ENCODE measurements around the gene DNAI2.
A peak's percentile ranks its signal among the peaks of the same experiment; 100 is the strongest.

DNAI2 gene

GRCh38 chr17:74339537-74340195 is 65.6 kb downstream of the DNAI2 start:
- DNase-seq (ENCODE audit: low spot score): no peak

DNA sequence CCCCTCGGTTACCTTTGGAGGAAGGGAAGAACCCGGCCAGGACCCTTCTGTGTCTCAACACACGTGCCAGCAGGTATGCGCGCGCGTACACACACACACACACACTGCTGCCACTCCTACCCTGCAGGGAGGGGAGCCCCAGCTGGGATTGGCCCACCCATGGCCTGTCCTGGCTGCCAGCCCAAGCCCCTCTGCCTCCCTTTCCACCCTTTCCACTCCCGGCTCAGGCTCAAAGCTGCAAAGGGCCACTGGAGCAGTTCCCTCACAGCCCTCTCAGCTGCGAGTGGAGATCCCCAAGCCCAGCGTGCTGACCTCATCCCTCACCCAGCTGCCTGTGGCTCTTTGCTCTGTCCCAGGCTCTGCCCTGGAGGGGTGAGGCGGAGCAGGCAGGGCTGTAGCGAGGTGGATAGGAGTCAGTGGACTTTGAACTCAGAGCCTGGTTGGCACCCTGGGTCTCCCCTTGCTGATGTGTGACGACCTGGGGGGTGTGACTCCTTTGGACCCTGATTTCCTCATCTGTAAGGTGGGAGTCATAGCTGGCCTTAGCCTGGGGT is 66.5 kb downstream of the DNAI2 start:
- DNase-seq (ENCODE audit: low spot score): no peak

- DNase-seq (ENCODE audit: low spot score): no peak
Measured at GRCh38 chr17:74342224-74342623, 68.2 kb downstream of the DNAI2 start.

- DNase-seq (ENCODE audit: low spot score): no peak
Measured at GRCh38 chr17:74343121-74343520, 69.1 kb downstream of the DNAI2 start.

DNA sequence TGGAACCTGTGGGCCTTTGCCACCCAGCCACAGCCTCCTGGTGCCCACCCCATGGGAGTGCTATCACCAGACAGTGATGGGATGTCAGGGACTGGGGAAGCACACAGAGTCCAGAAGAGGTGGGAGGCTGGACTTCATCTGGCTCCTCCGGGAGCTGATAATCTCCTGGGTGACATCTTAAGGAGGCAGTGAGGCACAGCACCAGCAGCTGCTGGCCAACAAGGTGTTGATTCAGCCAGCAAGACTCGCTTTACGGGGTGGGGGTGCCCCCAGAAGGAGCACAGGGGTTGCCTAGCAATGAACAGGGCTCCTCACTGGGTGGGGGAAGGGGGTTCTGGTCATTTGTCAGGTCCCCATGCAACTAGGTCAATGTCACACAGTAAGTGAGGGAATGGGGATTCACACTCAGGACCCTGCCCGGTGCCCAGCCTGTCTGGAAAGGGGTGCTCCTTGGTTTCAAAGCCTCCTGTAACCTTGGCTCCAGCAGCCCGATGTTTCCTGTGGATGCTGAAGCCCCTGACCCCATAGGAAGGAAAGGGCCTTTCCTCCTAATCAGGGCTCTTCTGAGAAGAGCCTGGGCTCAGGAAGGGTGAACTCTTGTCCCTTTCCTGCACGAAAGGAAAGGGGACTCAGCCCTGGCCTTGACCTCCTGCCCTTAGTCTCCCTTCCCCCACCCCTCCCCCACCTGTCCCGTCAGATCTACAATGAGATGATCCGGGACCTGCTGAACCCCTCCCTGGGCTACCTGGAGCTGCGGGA is 69.7 kb downstream of the DNAI2 start:
- no peak for DNase-seq (ENCODE audit: low spot score)

DNA sequence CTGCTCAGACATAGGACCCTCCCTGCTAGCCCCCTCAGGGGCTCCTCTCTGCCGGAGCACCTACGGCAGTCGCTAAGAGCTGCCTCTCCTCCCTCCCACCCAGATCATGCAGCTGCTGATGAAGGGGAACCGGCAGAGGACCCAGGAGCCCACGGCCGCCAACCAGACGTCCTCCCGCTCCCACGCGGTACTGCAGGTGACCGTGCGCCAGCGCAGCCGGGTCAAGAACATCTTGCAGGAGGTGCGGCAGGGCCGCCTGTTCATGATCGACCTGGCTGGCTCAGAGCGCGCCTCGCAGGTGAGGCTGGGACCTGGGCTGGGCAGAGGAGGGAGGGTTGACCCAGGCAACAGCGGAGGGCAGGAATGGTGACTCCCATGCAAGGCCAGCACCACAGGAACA is 70.6 kb downstream of the DNAI2 start:
- no peak for DNase-seq (ENCODE audit: low spot score)

GRCh38 chr17:74345433-74346241 is 71.6 kb downstream of the DNAI2 start:
- DNase-seq (ENCODE audit: low spot score): no peak

- no peak for DNase-seq (ENCODE audit: low spot score)
Measured at GRCh38 chr17:74347646-74348045, 73.6 kb downstream of the DNAI2 start.

DNA sequence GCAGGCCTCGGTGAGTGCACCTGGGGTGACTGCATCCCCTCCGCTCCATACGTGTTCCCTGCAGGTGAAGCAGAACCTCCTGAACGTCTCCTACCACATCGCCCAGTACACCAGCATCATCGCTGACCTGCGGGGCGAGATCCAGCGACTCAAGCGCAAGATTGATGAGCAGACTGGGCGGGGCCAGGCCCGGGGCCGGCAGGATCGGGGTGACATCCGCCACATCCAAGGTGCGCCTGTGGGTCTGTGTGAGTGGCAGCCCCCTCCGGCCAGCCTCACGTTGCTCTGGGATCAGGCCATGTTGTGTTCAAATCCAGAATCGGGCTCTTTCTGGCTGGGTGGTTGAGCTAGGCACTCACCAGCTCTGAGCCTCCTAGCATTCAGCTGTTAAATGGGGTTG is 75.1 kb downstream of the DNAI2 start:
- no peak for DNase-seq (ENCODE audit: low spot score)

DNA sequence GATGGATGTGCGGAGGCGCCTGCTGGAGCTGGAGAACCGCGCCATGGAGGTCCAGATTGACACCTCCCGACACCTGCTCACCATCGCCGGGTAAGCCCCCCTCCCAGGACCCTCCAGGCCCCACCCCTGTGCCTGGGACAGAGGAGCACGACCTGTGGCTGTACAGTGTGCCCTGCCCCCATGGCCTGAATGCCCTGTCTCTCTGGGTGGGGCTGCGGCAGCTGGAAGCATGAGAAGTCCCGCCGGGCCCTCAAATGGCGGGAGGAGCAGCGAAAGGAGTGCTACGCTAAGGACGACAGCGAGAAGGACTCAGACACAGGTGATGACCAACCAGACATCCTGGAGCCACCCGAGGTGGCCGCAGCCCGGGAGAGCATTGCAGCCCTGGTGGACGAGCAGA is 76.5 kb downstream of the DNAI2 start:
- DNase-seq (ENCODE audit: low spot score): no peak

DNA sequence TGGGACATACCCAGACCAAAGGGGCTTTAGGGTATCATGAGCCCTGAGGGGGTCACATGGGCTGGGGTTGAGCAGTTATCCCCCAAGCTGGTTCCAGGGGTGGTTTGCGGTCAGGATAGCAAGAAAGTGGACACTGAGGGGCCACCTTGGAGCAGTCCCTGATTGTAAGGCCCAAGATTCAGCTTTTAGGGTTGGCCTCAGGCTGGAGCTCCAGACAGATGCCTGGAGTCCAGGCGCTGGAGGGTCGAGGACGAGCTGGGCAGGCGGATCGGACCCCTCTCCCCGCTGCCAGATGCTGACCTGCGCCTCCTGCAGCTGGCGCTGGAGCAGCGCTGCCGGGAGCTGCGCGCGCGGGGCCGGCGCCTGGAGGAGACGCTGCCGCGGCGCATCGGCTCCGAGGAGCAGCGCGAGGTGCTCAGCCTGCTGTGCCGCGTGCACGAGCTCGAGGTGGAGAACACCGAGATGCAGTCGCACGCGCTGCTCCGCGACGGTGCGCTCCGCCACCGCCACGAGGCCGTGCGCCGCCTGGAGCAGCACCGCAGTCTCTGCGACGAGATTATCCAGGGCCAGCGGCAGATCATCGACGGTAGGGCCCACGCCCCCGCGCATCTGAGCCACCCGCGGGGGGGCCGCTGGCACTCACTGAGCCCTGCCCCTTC is 77.6 kb downstream of the DNAI2 start:
- no peak for DNase-seq (ENCODE audit: low spot score)

GRCh38 chr17:74353446-74354060 is 79.5 kb downstream of the DNAI2 start:
- DNase-seq (ENCODE audit: low spot score): no peak

DNA sequence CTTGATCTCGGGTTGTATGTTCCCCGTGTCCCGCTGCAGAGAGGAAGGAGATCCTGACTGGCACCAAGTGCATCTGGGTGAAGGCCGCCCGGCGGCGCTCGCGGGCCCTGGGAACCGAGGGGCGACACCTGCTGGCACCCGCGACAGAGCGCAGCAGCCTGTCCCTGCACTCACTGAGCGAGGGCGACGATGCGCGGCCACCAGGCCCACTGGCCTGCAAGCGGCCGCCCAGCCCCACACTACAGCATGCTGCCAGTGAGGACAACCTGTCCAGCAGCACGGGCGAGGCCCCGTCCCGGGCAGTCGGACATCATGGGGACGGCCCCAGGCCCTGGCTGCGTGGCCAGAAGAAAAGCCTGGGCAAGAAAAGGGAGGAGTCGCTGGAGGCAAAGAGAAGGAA is 80.1 kb downstream of the DNAI2 start:
- peak; percentile 38 for DNase-seq (ENCODE audit: low spot score)

DNA sequence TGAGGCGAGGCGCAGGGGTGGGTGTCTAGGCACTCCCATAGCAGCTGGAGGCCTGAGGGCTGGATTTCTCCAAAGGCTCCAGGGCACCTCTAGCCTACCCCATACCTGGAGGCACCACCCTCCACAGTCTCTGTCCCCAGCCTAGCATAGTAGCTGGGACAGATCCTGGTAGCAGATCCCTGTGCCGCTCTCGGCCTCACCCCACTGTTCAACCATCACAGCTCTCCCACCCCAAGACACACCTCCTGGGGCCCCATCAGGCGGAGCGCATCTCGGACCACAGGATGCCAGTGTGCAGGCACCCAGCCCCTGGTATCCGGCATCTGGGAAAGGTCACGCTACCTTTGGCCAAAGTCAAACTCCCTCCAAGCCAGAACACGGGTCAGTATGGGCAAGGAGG is 80.5 kb downstream of the DNAI2 start:
- DNase-seq (ENCODE audit: low spot score): no peak

DNA sequence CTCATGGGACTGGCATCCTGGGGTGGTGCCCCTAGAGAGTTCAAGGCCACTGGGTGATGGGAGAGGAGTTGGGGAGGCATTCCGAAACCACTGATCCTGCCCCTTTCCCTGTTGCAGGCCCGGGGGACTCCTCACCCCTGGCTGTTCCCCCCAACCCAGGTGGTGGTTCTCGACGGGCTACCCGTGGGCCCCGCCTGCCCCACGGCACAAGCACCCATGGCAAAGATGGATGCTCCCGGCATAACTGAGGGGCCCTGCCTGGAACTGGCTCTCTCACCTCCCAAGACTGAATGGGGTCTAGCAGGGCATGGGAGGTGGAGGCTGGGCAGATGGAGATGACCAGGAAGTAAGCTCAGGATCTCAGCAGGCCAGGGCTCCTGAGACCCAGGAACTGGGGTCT is 81.0 kb downstream of the DNAI2 start:
- no peak for DNase-seq (ENCODE audit: low spot score)

GRCh38 chr17:74356646-74357465 is 82.8 kb downstream of the DNAI2 start:
- DNase-seq (ENCODE audit: low spot score): no peak

DNA sequence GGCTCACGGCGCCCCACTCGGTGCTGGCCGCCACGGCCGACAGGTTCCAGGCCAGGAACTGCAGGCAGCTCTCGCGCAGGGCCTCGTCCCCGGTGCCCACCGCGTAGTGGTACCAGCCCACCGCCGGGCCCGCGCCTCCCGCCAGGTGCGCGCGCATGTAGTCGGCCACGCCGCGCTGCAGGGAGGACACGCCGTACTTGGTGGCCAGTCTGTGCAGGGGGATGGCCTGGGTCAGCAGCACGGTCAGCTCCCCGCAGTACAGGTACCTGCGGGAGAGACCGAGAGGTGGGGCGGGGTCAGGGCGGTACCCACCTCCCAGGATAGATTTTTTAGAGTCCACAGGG is 83.4 kb downstream of the DNAI2 start:
- no peak for DNase-seq (ENCODE audit: low spot score)

DNA sequence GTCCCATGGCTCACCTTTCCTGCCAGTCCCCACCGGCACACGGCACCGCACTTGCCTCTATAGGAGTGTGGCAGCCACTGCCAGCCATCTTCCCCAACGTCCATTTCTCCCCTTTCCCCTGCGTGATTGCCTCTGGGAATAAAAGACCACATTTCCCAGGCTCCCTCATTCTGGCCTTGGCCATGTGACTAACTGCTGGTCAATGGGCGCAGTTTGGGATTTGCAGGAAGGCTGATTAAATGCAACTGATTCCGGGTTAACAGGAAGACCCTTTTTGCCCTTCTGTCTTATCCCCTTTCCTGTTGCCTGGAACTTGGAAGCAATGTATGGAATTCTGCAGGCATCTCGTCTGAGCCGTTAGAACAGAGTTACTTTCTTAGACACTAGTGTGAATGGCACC is 84.7 kb downstream of the DNAI2 start:
- no peak for DNase-seq (ENCODE audit: low spot score)

GRCh38 chr17:74359916-74360315 is 85.9 kb downstream of the DNAI2 start:
- DNase-seq (ENCODE audit: low spot score): no peak

DNA sequence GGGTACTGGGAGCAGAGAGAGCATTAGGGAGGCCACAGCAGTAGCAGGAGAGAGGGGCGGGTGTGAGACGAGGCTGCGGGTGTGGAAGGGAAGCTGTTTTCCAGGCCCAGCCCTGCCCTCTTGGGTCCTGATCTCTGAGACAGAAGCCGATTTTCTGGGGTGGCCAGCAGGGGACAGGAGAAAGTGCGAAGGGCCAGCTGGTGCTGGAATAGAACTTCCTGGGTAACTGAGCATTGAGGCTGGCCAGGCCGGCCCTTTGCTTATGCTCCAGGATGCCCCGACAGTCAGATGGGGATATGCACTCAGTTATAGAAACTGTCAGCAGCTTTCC is 86.8 kb downstream of the DNAI2 start:
- DNase-seq (ENCODE audit: low spot score): no peak

Data from AG20443 (cell line).